Astrocyte of the cerebellum (primary cell): ENCODE data around the gene TAF4B.
A peak's percentile ranks its signal among the peaks of the same experiment; 100 is the strongest.

Experiments used
- DNase-seq: peaks from one replicate; pipeline ENCODE4 v3.0.0-alpha.2; 2011; ENCODE audit warnings: low read depth
- H3K4me3 ChIP-seq: 2 replicates; pipeline ENCODE4 v1.5.1; 2011; ENCODE audit warnings: mild to moderate bottlenecking, low read depth, low read length, moderate library complexity
- CTCF ChIP-seq: IDR thresholded peaks from 2 replicates; pipeline ENCODE4 v1.5.1; 2012; ENCODE audit warnings: low read length, low read depth, moderate library complexity, mild to moderate bottlenecking; ENCODE audit errors: missing control alignments
- in situ Hi-C: cut with HindIII; loops from 2 replicates; pipeline ENCODE4 v1.10.0; 2017; ENCODE audit warnings: low sequenced_read_pairs

TAF4B gene

DNA sequence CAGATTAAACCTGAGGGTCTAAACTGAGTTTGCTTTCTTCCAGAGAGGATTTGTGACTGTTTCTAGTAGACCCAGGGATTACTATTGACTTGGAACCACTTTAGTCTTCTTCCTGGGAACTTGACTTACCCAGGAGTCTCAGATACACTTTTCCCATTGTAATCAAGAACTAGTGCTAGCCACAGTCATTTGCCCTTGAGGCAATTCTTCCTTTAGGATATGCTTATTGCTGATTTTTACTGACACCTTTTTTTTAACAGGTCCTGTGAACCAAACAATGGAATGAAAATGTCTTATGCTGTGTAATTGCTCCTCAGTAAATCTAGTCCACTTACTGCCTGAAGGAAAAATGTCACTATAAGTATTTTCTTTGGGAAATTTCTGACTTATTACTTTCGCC, 78.3 kb downstream of the TAF4B start:
- no peak overlapping the region for H3K4me3 ChIP-seq
- DNase-seq = no peak
- no peak for TF ChIP-seq CTCF
- in situ Hi-C loops = no loop called here

- TF ChIP-seq CTCF = peak; percentile 70
- H3K4me3 ChIP-seq = no peak overlapping the region
- in situ Hi-C loops = no loop called here
- DNase-seq = peak; percentile 62
Observed at GRCh38 chr18:26307161-26307773, 81.0 kb downstream of the TAF4B start.

DNA sequence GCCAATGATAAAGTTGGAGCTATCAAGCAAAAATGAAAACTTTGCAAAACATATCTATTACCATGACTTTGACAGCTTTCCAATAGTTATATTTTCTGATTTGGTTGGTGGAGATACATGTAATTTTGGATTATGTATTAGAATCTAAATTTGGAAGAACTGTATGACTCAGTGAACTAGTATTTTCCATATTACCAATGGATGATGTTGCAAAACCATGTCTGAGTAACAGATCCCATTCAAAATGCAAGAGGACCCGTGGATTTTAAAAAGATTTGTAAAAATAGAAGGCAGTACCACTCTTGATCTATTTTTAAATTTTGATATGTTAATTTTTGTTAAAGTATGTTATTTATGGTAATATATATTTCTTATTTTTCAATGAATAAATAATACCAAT, 83.0 kb downstream of the TAF4B start:
- in situ Hi-C loops = no loop called here
- TF ChIP-seq CTCF = no peak
- no peak for DNase-seq
- H3K4me3 ChIP-seq = no peak overlapping the region

DNA sequence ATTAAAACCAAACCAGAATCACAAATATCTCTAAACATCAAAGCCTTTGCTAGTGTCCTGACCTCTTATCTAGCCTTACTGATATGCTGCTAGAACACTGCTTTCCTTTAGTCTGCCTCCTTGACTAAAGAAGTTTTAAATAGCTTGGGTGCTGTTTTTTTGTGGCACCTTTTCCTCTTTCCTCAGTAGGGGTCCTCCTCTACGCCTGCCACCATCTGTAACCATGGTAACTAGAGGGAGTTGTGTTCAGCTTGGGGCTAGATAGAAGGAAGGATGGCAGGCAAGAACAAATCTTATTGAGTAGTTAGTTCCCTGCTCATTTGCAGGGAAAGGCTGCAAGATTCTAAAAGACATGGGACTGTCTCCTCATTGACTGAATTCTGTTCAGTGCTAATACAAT, 86.0 kb downstream of the TAF4B start:
- TF ChIP-seq CTCF = no peak
- no peak overlapping the region for H3K4me3 ChIP-seq
- in situ Hi-C loops = no loop called here
- DNase-seq = no peak

DNA sequence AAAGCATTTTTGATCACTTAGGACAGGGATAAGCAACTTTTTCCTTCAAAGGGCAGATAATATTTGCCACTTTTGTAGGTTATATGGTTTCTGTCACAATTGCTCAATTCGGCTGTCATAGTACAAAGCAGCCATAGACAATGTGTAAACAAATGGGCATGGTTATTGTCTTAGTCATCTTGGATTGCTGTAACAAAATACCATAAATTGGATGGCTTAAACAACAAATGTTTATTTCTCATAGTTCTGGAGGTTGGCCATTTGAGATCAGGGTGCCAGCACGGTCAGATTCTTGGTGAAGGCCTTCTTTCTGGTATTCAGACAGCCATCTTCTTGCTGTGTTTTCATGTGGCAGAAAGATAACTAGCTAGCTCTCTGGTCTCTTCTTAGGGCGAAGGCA, 91.2 kb downstream of the TAF4B start:
- H3K4me3 ChIP-seq = no peak overlapping the region
- in situ Hi-C loops = no loop called here
- no peak for DNase-seq
- no peak for TF ChIP-seq CTCF

DNA sequence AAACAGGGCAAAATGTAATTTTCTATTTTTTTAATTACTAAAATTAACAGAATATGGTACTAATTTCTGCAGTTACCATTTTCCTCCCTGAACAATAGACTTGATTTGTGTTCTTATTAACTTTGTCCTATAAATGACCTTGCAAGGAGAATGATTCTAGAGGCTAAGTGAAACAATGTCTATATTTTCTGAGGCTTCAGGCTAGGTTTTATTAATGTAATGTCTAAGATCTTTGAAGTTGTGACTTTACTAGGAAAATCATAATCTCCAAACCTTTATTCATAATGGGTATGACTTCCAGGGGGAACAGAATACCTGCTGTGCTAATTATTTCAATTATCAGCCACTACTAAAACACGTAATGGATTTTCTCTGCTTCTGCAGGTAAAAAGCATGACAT, 94.4 kb downstream of the TAF4B start:
- H3K4me3 ChIP-seq = no peak overlapping the region
- DNase-seq = no peak

More for the DNA sequence above, 94.4 kb downstream of the TAF4B start:
- no peak for TF ChIP-seq CTCF
- in situ Hi-C loops = no loop called here
